ENCODE data around the gene ANK3.

The ANK3 gene

DNA sequence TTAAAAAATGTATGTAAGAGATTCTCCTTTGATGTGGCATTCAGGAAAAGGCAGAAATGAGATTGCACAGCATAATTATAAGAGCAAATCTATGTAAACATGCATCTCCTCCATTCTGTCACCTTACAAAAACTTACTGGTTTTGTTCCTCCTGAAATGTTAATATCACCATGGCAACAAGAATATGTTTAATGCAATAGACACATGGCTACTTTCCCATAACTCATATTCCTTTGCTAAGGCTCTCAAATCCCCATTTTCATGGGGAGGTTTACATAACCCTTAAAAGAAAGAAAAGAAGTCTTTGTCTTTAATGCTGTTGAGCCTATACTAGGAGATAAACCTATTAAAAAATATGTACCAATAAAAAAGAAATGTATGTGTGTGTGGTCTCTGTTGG lies 136.2 kb downstream of the ANK3 start:
- no peak for DNase-seq (ENCODE audit: low read depth)
- TF ChIP-seq, protein P1, sequence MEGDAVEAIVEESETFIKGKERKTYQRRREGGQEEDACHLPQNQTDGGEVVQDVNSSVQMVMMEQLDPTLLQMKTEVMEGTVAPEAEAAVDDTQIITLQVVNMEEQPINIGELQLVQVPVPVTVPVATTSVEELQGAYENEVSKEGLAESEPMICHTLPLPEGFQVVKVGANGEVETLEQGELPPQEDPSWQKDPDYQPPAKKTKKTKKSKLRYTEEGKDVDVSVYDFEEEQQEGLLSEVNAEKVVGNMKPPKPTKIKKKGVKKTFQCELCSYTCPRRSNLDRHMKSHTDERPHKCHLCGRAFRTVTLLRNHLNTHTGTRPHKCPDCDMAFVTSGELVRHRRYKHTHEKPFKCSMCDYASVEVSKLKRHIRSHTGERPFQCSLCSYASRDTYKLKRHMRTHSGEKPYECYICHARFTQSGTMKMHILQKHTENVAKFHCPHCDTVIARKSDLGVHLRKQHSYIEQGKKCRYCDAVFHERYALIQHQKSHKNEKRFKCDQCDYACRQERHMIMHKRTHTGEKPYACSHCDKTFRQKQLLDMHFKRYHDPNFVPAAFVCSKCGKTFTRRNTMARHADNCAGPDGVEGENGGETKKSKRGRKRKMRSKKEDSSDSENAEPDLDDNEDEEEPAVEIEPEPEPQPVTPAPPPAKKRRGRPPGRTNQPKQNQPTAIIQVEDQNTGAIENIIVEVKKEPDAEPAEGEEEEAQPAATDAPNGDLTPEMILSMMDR (IDR thresholded peaks at IDR 0.05; ENCODE audit: control insufficient read depth, insufficient read depth, low read depth, low read length, missing control alignments), result no peak
- no peak overlapping the region for H3K4me3 ChIP-seq (ENCODE audit: control insufficient read depth, low read depth, low read length)

DNA sequence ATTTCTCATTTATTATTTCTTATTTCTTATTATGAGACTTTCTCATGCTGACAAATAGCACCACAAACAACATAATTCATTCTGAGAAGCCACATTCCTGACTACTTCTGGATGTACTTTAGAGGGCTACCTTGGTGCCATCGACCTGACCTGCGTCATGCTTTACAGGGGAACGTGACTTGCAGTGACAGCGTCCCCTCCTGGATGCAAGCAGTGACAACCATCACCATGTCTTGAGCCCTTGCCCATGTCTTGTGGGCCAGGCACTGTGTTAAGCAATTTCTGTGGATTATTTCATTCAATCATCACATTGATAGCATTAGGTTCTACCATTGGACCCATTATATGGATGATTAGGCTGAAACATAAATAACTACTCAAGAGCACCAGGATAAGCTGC lies 137.0 kb downstream of the ANK3 start:
- DNase-seq (ENCODE audit: low read depth), result no peak
- H3K4me3 ChIP-seq (ENCODE audit: control insufficient read depth, low read depth, low read length), result no peak overlapping the region
- TF ChIP-seq, protein P1 (IDR thresholded peaks at IDR 0.05; ENCODE audit: control insufficient read depth, insufficient read depth, low read depth, low read length, missing control alignments), result no peak

DNA sequence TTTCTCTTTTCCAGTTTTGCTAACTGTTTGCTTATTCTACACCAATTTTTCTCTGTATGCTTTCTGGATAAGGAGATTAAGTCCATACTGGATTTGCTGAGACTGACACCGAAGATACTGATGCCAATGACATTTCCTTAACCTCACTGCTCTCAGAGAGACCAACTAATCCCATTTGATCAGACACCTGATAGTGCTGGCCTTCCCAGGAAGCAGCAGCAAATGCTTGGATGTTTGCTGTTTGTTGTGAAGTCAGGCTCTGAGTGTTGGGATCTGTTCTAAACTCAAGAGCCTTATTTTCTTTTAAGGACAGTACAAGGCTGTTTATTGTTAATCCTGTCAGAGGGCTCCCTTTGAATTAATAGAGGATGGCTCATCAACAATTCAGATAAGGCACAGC lies 143.3 kb downstream of the ANK3 start:
- no peak for DNase-seq (ENCODE audit: low read depth)
- no peak overlapping the region for H3K4me3 ChIP-seq (ENCODE audit: control insufficient read depth, low read depth, low read length)
- TF ChIP-seq, protein P1 (IDR thresholded peaks at IDR 0.05; ENCODE audit: control insufficient read depth, insufficient read depth, low read depth, low read length, missing control alignments), result no peak

DNA sequence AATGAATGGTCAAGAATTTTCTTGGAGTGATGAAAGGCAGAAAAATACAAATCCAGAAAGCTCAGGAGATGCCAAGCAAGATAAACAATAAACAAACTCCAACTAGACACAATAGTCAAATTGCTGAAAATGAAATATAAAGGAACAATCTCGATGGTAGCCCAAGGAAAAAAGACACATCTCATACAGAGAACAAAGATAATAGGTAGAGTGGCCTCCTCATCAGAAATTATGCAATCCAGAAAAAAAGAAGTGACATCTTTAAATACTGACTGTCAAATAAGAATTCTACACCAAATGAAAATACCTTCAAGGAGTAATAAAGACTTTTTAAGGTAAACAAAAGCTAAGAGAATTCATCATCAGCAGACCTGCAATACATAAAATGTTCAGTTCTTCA lies 150.4 kb downstream of the ANK3 start:
- DNase-seq (ENCODE audit: low read depth), result no peak
- H3K4me3 ChIP-seq (ENCODE audit: control insufficient read depth, low read depth, low read length), result no peak overlapping the region
- TF ChIP-seq, protein P1 (IDR thresholded peaks at IDR 0.05; ENCODE audit: control insufficient read depth, insufficient read depth, low read depth, low read length, missing control alignments), result no peak

DNA sequence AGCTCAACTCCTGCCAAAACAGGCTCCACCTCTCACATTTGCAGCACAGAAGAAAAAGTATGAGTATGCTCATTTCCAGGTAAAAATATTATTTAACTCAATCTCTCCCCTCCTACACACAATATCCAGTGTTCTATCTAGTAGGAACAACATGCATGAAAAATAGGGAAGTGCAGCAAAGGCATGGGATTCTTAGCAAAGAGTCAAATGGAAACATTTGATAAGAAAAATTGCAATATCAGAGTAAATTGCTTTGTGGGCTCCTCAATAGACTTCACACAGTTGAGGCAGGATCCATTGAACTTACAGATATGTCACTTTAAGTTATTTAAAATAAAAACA lies 150.9 kb downstream of the ANK3 start:
- no peak overlapping the region for H3K4me3 ChIP-seq (ENCODE audit: control insufficient read depth, low read depth, low read length)
- DNase-seq (ENCODE audit: low read depth), result no peak
- TF ChIP-seq, protein P1 (IDR thresholded peaks at IDR 0.05; ENCODE audit: control insufficient read depth, insufficient read depth, low read depth, low read length, missing control alignments), result no peak

DNA sequence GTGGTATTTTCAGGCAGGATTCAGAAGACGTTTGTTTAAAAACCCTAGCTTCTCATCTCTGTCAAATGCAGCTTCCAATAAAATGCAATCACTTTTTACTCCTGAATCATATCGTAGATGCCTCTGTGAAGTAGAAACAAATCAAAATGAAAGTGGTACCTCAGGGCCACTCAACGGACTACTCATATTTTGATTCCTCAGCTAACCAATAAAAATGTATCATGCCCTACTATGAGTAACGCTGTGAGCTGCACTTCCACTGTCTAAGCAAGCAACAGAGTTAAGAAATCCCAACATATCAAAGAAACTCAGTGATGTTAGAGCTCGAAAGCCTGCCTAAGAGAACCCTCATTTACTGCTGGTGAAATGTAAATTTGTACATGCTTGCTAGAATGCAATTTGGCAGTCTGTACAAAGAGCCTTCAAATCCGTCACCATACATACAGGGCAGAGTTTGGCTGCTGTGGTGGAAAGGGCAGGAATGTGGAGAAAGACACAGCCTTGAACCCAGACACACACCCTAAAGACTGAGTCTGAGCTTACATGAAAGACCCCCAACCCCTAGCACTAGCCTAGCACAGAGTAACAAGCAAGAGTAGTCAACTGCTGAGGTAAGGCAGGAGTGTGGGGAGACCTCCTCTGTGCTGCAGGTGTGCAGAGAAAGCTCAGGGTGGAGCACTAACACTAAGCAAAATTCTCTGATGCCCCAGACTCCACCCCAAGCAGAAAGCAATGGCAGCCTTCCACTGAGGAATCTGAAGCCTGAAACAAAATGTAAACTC lies 151.5 kb downstream of the ANK3 start:
- DNase-seq (ENCODE audit: low read depth), result peak; percentile 27
- no peak overlapping the region for H3K4me3 ChIP-seq (ENCODE audit: control insufficient read depth, low read depth, low read length)
- TF ChIP-seq, protein P1 (IDR thresholded peaks at IDR 0.05; ENCODE audit: control insufficient read depth, insufficient read depth, low read depth, low read length, missing control alignments), result peak; percentile 52

Measured in AG09309 (cell line).